Ovary (tissue), 9 donors: ENCODE results near the gene MBD4. TPM values are rescaled to one million over a fixed set of nuclear protein-coding genes. Genes with fewer than 3 reads are reported as not detected.
"Not testable (repeated sequence)": the region's sequence is repeated elsewhere in the genome, so short reads cannot be mapped to it uniquely, and the experiment has no call there.

Experiments used
- DNase-seq, 5 donors: peaks; one replicate each; pipeline ENCODE4 v3.0.0-alpha.2; 2019 to 2020
- H3K27ac ChIP-seq, 2 donors: fragments of 200-600 bp; one replicate each; pipeline versions ENCODE4 v1.5.1 to v1.8.0; 2019 to 2022
- H3K27me3 ChIP-seq: fragments of 200-600 bp; one replicate; pipeline ENCODE4 v1.8.0; 2022
- H3K36me3 ChIP-seq: fragments of 200-600 bp; sonication (generic); one replicate; pipeline ENCODE4 v1.5.1; 2019
- H3K4me1 ChIP-seq: one replicate; pipeline ENCODE4 v1.8.1; 2013; ENCODE audit warnings: mild to moderate bottlenecking, moderate library complexity; ENCODE audit not compliant: insufficient read depth
- H3K4me3 ChIP-seq: fragments of 200-600 bp; sonication (generic); one replicate; pipeline ENCODE4 v1.5.1; 2017
- H3K9me3 ChIP-seq, 2 donors: fragments of 200-600 bp in 1 of 2; sonication (generic) in 1 of 2; one replicate each; pipeline versions ENCODE4 v1.5.1 to v1.8.1; 2013 to 2019; ENCODE audit warnings: mild to moderate bottlenecking in 1 of 2, moderate library complexity in 1 of 2
- EP300 ChIP-seq: sonication (generic); formaldehyde crosslinking; IDR thresholded peaks from one replicate; pipeline ENCODE4 v1.6.1; 2017; ENCODE audit warnings: antibody characterized with exemption
- POLR2A ChIP-seq: fragments of 450-650 bp; IDR thresholded peaks from one replicate; pipeline ENCODE4 v1.6.1; 2017; ENCODE audit warnings: antibody characterized with exemption, mild to moderate bottlenecking, moderate library complexity
- WGBS, 3 donors: extraction: QIAGEN DNeasy Blood & Tissue Kit in 1 of 3; methylation state at CpG; one replicate each; pipeline versions ENCODE4 v1.1.5 to v1.1.7; 2013 to 2017; 5-methylcytosine and 5-hydroxymethylcytosine counted together
- intact Hi-C, 4 donors: fragments of 100-400 bp; cut with DNase I; formaldehyde crosslinking; loops; one replicate each; pipeline versions ENCODE4 v1.11.0 to v1.15.1; 2022 to 2023
- polyA plus RNA-seq, 2 donors: library from polyadenylated mRNA; stranded (reverse); fragments of 200-250 nt in 1 of 2; fragments of 350-450 nt in 1 of 2; fragmentation: Illumina TruSeq in 1 of 2; extraction: RNeasy Lipid Tissue Mini Kit (QIAGEN cat#74804) in 1 of 2; gene quantifications; one replicate each; pipeline ENCODE4 v1.2.3, GENCODE V29; 2013 to 2014
- total RNA-seq, 7 donors: library from RNA; depleted of rRNA in 2 of 7; stranded (reverse); fragments of >200 nt in 2 of 7; fragmentation: NEBNext Ultra II Directional in 3 of 7; extraction: Animal tissue kit (Norgen Biotek cat#: 25700) in 3 of 7; gene quantifications; one replicate each; pipeline versions ENCODE4 v1.1.0 to v1.2.4, GENCODE V29; 2016 to 2023
- TF ChIP-seq, protein P1 (sequence below), 3 donors: fragments of 450-650 bp in 2 of 3; fragments of 200-600 bp in 1 of 3; IDR thresholded peaks; one replicate each; pipeline versions ENCODE4 v1.5.1 to v1.8.0; 2016 to 2022; ENCODE audit warnings: antibody characterized with exemption in 3 of 3, mild to moderate bottlenecking in 1 of 3
- donor health status: DM: no; HTN: no; CAD: no; lungs with moderate emphysema.
- donor health status: DM: no; HTN: no; CAD: no.
- donor health status: Bipolar disorder and iron deficiency.
- donor health status: DM: yes; HTN: yes; CAD: no.
- donor health status: DM: no; HTN: no; CAD: no.
- donor health status: DM: yes; HTN: yes; CAD: no.

The MBD4 gene
- total and polyA plus RNA-seq, 9 donors = 19.5 to 60.0 (median 29.2) TPM

GRCh38 chr3:129485721-129486663, 46.2 kb upstream of the MBD4 start:
- Histone ChIP-seq H3K36me3 (no peaks in the 10 kb centered on the region), H3K4me1 (peaks cover 2% of the 10 kb centered on the region), H3K27me3 (no peaks in the 10 kb centered on the region), H3K4me3 (no peak overlapping the region), H3K9me3 (no peaks in the 10 kb centered on the region), H3K27ac (peak overlapping the region in 1 of 2 donors; percentile 53)
- intact Hi-C loops = loop anchor here in 3 of 4 donors (5.0 to 10.0 kb wide), 4 partner anchors 119 to 449 kb away; partner anchors contain the start of gene PLXND1 (in 2 of the 3)
- 23 to 31% (median 31%) methylated on average over 11 of the region's 11 CpGs for WGBS, 3 donors
- no peak for TF ChIP-seq POLR2A
- TF ChIP-seq EP300 = no peak
- TF ChIP-seq, protein P1, sequence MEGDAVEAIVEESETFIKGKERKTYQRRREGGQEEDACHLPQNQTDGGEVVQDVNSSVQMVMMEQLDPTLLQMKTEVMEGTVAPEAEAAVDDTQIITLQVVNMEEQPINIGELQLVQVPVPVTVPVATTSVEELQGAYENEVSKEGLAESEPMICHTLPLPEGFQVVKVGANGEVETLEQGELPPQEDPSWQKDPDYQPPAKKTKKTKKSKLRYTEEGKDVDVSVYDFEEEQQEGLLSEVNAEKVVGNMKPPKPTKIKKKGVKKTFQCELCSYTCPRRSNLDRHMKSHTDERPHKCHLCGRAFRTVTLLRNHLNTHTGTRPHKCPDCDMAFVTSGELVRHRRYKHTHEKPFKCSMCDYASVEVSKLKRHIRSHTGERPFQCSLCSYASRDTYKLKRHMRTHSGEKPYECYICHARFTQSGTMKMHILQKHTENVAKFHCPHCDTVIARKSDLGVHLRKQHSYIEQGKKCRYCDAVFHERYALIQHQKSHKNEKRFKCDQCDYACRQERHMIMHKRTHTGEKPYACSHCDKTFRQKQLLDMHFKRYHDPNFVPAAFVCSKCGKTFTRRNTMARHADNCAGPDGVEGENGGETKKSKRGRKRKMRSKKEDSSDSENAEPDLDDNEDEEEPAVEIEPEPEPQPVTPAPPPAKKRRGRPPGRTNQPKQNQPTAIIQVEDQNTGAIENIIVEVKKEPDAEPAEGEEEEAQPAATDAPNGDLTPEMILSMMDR (IDR thresholded peaks at IDR 0.05) = no peak
- peak; percentile 70 to 82 (median 79) for DNase-seq

DNA sequence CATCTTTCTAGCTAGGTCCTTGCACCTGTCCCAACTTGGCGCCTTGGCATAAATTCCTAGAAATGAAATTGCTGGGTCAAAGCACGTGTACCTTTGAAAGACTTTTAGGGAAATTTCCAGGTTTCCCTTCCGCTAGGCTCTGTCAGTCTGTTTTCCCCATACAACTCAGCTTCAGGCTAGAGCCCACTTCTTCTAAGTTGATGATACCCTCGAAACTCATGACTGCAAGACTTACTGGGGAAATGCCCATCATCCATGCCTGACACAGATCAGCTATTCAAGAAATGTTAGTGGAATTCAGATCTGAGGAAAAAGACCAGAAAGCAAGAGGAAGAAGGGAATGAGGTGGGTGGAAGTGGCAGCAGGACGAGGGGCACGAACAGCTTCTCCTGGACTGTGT, 45.4 kb upstream of the MBD4 start:
- H3K4me1 ChIP-seq, H3K9me3 ChIP-seq, H3K36me3 ChIP-seq, DNase-seq, H3K27me3 ChIP-seq, H3K4me3 ChIP-seq: not testable (repeated sequence)
- intact Hi-C loops = loop anchor here in 3 of 4 donors (5.0 to 10.0 kb wide), 4 partner anchors 120 to 450 kb away; partner anchors contain the start of gene PLXND1 (in 2 of the 3)
- H3K27ac ChIP-seq = peak overlapping the region in 1 of 2 donors; percentile 53
- 91 to 93% (median 91%) methylated on average over 6 of the region's 6 CpGs for WGBS, 3 donors

DNA sequence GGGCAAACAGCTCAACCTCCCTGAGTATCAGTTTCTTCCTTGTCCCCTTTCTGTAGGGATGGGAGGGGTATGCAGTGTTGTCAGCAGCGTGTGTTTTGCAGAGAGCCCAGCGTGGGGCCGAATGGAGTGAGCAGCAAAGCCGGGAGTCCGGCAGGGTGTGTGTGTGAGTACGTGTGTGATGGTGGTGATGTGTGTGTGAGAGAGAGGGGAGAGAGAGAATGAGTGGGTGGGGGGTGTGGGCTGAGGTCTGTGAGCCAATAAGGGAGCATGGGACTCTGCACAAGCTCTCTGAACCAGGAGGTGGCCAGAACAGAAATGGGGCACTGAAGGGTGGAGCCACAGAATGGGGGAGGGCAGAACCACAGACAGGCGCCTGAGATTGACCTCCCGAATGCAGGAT, 44.1 kb upstream of the MBD4 start:
- intact Hi-C loops = loop anchor here in 3 of 4 donors (10.0 kb wide), 3 partner anchors 121 to 451 kb away; partner anchors contain the start of gene PLXND1 (in 1 of the 3)
- 80 to 89% (median 84%) methylated on average over 8 of the region's 8 CpGs for WGBS, 3 donors
- DNase-seq = no peak
- Histone ChIP-seq H3K27ac (no peak overlapping the region), H3K27me3 (no peaks in the 10 kb centered on the region), H3K9me3 (no peaks in the 10 kb centered on the region), H3K36me3 (peaks cover 3% of the 10 kb centered on the region), H3K4me3 (no peak overlapping the region), H3K4me1 (peaks cover 2% of the 10 kb centered on the region)
- TF ChIP-seq POLR2A (no peak), EP300 (no peak)

- 60 to 81% (median 79%) methylated on average over 1 of the region's 1 CpG for whole genome bisulfite sequencing, 3 donors
- intact Hi-C loops = loop anchor here in 3 of 4 donors (10.0 kb wide), 3 partner anchors 122 to 452 kb away; partner anchors contain the start of gene PLXND1 (in 1 of the 3)
- no peak for DNase-seq
- no peak overlapping the region for H3K4me3 ChIP-seq
- TF ChIP-seq EP300 = no peak
- TF ChIP-seq POLR2A = no peak
- no peak overlapping the region for H3K27ac ChIP-seq
- H3K27me3 ChIP-seq = no peaks in the 10 kb centered on the region
- H3K36me3 ChIP-seq = peaks cover 3% of the 10 kb centered on the region
- no peaks in the 10 kb centered on the region for H3K9me3 ChIP-seq
- H3K4me1 ChIP-seq = peaks cover 2% of the 10 kb centered on the region
These were observed 43.0 kb upstream of the MBD4 start for GRCh38 chr3:129482721-129483120.

DNA sequence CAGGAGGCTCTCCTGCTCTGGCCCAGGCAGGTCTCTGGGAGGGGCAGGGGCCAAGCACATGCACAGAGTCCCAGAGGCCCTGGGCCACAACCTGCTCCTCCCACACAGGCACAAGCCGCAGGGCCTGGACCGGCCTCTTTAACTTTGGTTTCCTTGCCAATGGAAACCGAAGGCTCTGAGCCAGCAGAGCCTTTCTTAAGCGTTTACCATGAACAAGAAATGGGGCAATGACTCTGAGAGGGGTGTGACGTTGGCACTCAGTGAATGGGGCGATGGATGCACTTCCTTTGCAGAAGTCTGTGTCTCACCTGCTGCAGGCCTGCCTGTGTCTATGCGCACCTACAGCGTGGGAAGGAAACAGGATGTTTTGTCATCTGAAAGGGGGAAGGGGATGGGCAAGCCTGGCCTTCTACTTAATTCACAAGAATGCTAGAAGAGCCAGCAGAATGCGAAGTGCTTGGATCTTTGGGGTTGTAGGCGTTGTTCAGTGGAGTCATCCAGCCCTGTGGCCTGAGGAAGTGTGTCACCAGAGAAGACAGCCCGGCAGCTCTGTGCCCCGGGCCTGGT, 42.1 kb upstream of the MBD4 start:
- 52 to 60% (median 58%) methylated on average over 12 of the region's 12 CpGs for WGBS, 3 donors
- Histone ChIP-seq H3K27ac (no peak overlapping the region), H3K9me3 (no peaks in the 10 kb centered on the region), H3K4me1 (peaks cover 2% of the 10 kb centered on the region), H3K36me3 (peaks cover 3% of the 10 kb centered on the region), H3K27me3 (no peaks in the 10 kb centered on the region), H3K4me3 (no peak overlapping the region)
- intact Hi-C loops = loop anchor here in 3 of 4 donors (10.0 kb wide), 3 partner anchors 123 to 453 kb away; partner anchors contain the start of gene PLXND1 (in 1 of the 3)
- DNase-seq = peak; percentile 47 to 78 (median 53)
- TF ChIP-seq, protein P1 (IDR thresholded peaks at IDR 0.05) = no peak
- no peak for TF ChIP-seq EP300
- TF ChIP-seq POLR2A = no peak

GRCh38 chr3:129481225-129481765, 41.5 kb upstream of the MBD4 start:
- WGBS, 3 donors = 33 to 50% (median 38%) methylated on average over 8 to 10 of the region's 11 CpGs
- H3K4me1 ChIP-seq, H3K9me3 ChIP-seq, H3K36me3 ChIP-seq, H3K4me3 ChIP-seq, H3K27ac ChIP-seq, H3K27me3 ChIP-seq: not testable (repeated sequence)
- peak; percentile 46 to 85 (median 65) for DNase-seq
- intact Hi-C loops = loop anchor here in 3 of 4 donors (10.0 kb wide), 3 partner anchors 124 to 454 kb away; partner anchors contain the start of gene PLXND1 (in 1 of the 3)
